ENCODE measurements around the gene OR6V1. TPM values are rescaled to one million over a fixed set of nuclear protein-coding genes. Genes with fewer than 3 reads are reported as not detected.

OR6V1 gene
- polyA plus RNA-seq, 2 of the 4 experiments (the other 2 are of a cell fraction) = not detected

- CTCF ChIA-PET = interaction anchor here (0.7 to 11.7 kb wide), 19 partner anchors 9 to 404 kb away, joined by 3 to 175 read pairs (median 3); partner anchors contain the start of gene EPHB6
- H3K9me3 ChIP-seq = no peaks in the 10 kb centered on the region
- POLR2A ChIA-PET = interaction anchor here (0.6 to 0.7 kb wide), 2 partner anchors 207 to 216 kb away, joined by 3 to 4 read pairs; no protein-coding TSS in a partner anchor
- H3K4me1 ChIP-seq = no peaks in the 10 kb centered on the region
- H3K4me2 ChIP-seq = no peak overlapping the region
- TF ChIP-seq MAZ (IDR thresholded peaks at IDR 0.05; ENCODE audit: borderline replicate concordance, low read depth, low read length) (no peak), PBX3 (IDR thresholded peaks at IDR 0.05) (no peak), HOXB5 (CRISPR knock-in tag; IDR thresholded peaks at IDR 0.05) (no peak), MAFK (IDR thresholded peaks at IDR 0.05; ENCODE audit: partially characterized antibody) (peak; percentile 96), SMC3 (IDR thresholded peaks at IDR 0.05) (peak; percentile 98), FOSB (CRISPR knock-in tag; IDR thresholded peaks at IDR 0.05) (no peak), ESRRA (IDR thresholded peaks at IDR 0.05; ENCODE audit: borderline replicate concordance, low read length) (no peak), TFCP2L1 (CRISPR knock-in tag; IDR thresholded peaks at IDR 0.05) (no peak), CTCF (IDR thresholded peaks at IDR 0.05) (peak; percentile 93), RAD21 (conservative IDR thresholded peaks at IDR 0.05 in 1 of 2, IDR thresholded peaks at IDR 0.05 in 1 of 2) (peak; percentile 93 to 94), POLR2AphosphoS2 (conservative IDR thresholded peaks at IDR 0.05; ENCODE audit: low read length) (no peak), MYC (IDR thresholded peaks at IDR 0.05; ENCODE audit: borderline replicate concordance, low read length) (no peak)
- ATAC-seq = peak; percentile 94 to 97
- FAIRE-seq = no peak
- peak; percentile 63 to 66 for DNase-seq (ENCODE audit: low read depth in 1 of 2, low spot score in 1 of 2)
- 28% methylated on average over 24 of the region's 24 CpGs for WGBS (ENCODE audit: missing lambda C conversion rate)
- no peak overlapping the region for H3K4me3 ChIP-seq
- H3K27ac ChIP-seq = no peak overlapping the region
Measured at GRCh38 chr7:143008007-143008901, 43.9 kb upstream of the OR6V1 start.

- POLR2A ChIA-PET = no interaction called here
- FAIRE-seq (no peak), DNase-seq (ENCODE audit: low read depth in 1 of 2, low spot score in 1 of 2) (no peak), ATAC-seq (no peak)
- CTCF ChIA-PET = interaction anchor here (2.0 to 8.7 kb wide), 2 partner anchors 9 to 204 kb away, joined by 9 to 62 read pairs; no protein-coding TSS in a partner anchor
- Histone ChIP-seq H3K4me2 (no peak overlapping the region), H3K4me1 (peaks cover 13% of the 10 kb centered on the region; the same call in 2 of the 3 replicates), H3K9me3 (no peaks in the 10 kb centered on the region), H3K27ac (no peak overlapping the region), H3K4me3 (no peak overlapping the region)
- TF ChIP-seq EP300 (IDR thresholded peaks at IDR 0.05) (no peak), CBX2 (IDR thresholded peaks at IDR 0.05; ENCODE audit: borderline replicate concordance, low read depth) (no peak), MAX (IDR thresholded peaks at IDR 0.05) (no peak), EHMT2 (IDR thresholded peaks at IDR 0.05; ENCODE audit: low read depth) (no peak), POLR2A (IDR thresholded peaks at IDR 0.05; ENCODE audit: low read length) (no peak), REST (IDR thresholded peaks at IDR 0.05) (no peak), EHF (CRISPR knock-in tag; IDR thresholded peaks at IDR 0.05) (no peak), USF2 (IDR thresholded peaks at IDR 0.05) (no peak), FOSB (CRISPR knock-in tag; IDR thresholded peaks at IDR 0.05) (no peak), KDM5A (IDR thresholded peaks at IDR 0.05) (no peak), MYC (IDR thresholded peaks at IDR 0.05; ENCODE audit: borderline replicate concordance, low read length) (no peak), RAD21 (conservative IDR thresholded peaks at IDR 0.05 in 1 of 2, IDR thresholded peaks at IDR 0.05 in 1 of 2) (no peak), CBX8 (IDR thresholded peaks at IDR 0.05) (no peak)
- 77% methylated on average over 7 of the region's 7 CpGs for WGBS (ENCODE audit: missing lambda C conversion rate)
Measured at GRCh38 chr7:143012001-143012400, 40.1 kb upstream of the OR6V1 start.

Measured in A549 (cell line).